Gastrocnemius medialis (tissue), 4 donors: ENCODE measurements around the gene MAP1LC3B.

Source experiments
- POLR2A ChIP-seq, 2 donors: fragments of 450-650 bp; IDR thresholded peaks; one replicate each; pipeline ENCODE4 v1.6.1; 2017; ENCODE audit warnings: antibody characterized with exemption in 2 of 2, mild to moderate bottlenecking in 2 of 2, moderate library complexity in 2 of 2
- TF ChIP-seq, protein P1 (sequence below), 5 experiments: fragments of 450-650 bp in 3 of 5; fragments of 200-600 bp in 2 of 5; sonication (generic) in 2 of 5; IDR thresholded peaks in 4 of 5; conservative IDR thresholded peaks in 1 of 5; 1 replicate in 4 of 5; 2 replicates in 1 of 5; pipeline ENCODE4 v1.5.1; 2016 to 2019; ENCODE audit warnings: antibody characterized with exemption in 5 of 5, mild to moderate bottlenecking in 3 of 5, moderate library complexity in 3 of 5

- TF ChIP-seq, protein P1, sequence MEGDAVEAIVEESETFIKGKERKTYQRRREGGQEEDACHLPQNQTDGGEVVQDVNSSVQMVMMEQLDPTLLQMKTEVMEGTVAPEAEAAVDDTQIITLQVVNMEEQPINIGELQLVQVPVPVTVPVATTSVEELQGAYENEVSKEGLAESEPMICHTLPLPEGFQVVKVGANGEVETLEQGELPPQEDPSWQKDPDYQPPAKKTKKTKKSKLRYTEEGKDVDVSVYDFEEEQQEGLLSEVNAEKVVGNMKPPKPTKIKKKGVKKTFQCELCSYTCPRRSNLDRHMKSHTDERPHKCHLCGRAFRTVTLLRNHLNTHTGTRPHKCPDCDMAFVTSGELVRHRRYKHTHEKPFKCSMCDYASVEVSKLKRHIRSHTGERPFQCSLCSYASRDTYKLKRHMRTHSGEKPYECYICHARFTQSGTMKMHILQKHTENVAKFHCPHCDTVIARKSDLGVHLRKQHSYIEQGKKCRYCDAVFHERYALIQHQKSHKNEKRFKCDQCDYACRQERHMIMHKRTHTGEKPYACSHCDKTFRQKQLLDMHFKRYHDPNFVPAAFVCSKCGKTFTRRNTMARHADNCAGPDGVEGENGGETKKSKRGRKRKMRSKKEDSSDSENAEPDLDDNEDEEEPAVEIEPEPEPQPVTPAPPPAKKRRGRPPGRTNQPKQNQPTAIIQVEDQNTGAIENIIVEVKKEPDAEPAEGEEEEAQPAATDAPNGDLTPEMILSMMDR (IDR thresholded peaks at IDR 0.05 in 4 of 5, conservative IDR thresholded peaks at IDR 0.05 in 1 of 5): no peak
- TF ChIP-seq POLR2A (IDR thresholded peaks at IDR 0.05): no peak
Measured at GRCh38 chr16:87417528-87417910, 25.4 kb downstream of the MAP1LC3B start.
